Right atrium auricular region (tissue), 2 donors: ENCODE measurements around the gene EDNRA. TPM values are rescaled to one million over a fixed set of nuclear protein-coding genes. Genes with fewer than 3 reads are reported as not detected.

Experiments
- DNase-seq: peaks from one replicate; pipeline ENCODE4 v3.0.0-alpha.2; 2019; ENCODE audit warnings: low spot score
- H3K27ac ChIP-seq, 2 donors: fragments of 200-600 bp; sonication (generic); 1 replicate in 1 of 2; 2 replicates in 1 of 2; pipeline ENCODE4 v1.5.1; 2016 to 2019
- H3K27me3 ChIP-seq, 2 donors: fragments of 200-600 bp; sonication (generic); one replicate each; pipeline versions ENCODE4 v1.5.1 to v1.6.0; 2017 to 2019
- H3K36me3 ChIP-seq: fragments of 200-600 bp; sonication (generic); one replicate; pipeline ENCODE4 v1.5.1; 2016
- H3K4me1 ChIP-seq, 2 donors: fragments of 200-600 bp; sonication (generic); one replicate each; pipeline versions ENCODE4 v1.5.1 to v1.6.0; 2017 to 2019
- H3K4me3 ChIP-seq, 2 donors: fragments of 200-600 bp; sonication (generic); 1 replicate in 1 of 2; 2 replicates in 1 of 2; pipeline ENCODE4 v1.5.1; 2017 to 2019; ENCODE audit warnings: mild to moderate bottlenecking in 1 of 2, moderate library complexity in 1 of 2
- H3K9me3 ChIP-seq, 2 donors: fragments of 200-600 bp; sonication (generic); one replicate each; pipeline ENCODE4 v1.5.1; 2019
- CTCF ChIP-seq, 2 donors: fragments of 200-600 bp; sonication (generic); IDR thresholded peaks; one replicate each; pipeline ENCODE4 v1.5.1; 2019; ENCODE audit warnings: antibody characterized with exemption in 2 of 2
- total RNA-seq, 2 donors: library from RNA; depleted of rRNA; stranded (reverse); fragments of >200 nt; gene quantifications; one replicate each; pipeline ENCODE4 v1.1.0, GENCODE V29; 2016

Gene EDNRA
- total RNA-seq, 2 donors from 2014 or later: 64.8 to 72.7 TPM

DNA sequence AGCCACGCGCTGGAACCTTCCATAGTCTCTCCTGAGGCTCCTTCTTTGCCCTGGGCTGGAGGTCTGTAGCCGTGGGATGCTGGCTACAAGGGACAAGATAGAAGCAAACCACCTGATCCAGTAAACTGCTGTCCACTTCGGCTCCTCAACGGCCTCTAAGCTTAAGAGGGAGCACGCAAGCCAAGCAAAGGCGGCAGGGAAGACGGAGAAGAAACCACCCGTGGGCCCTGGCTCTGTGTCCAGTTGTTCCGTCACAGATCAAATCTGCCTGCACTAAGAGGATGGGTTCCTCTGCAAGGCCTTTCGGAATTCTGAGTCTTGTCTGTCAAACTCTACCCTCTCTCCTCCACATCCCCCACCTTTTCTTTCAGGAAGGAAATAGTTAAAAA, 401 bp upstream of the EDNRA start:
- Histone ChIP-seq H3K9me3 (no peaks in the 10 kb centered on the region), H3K27ac (peak overlapping the region; percentile 94 to 97), H3K36me3 (no peaks in the 10 kb centered on the region), H3K4me3 (peak overlapping the region; percentile 70), H3K4me1 (peaks cover 0 to 15% of the 10 kb centered on the region in 2 donors), H3K27me3 (no peaks in the 10 kb centered on the region)
- no peak for TF ChIP-seq CTCF (IDR thresholded peaks at IDR 0.05)
- no peak for DNase-seq

DNA sequence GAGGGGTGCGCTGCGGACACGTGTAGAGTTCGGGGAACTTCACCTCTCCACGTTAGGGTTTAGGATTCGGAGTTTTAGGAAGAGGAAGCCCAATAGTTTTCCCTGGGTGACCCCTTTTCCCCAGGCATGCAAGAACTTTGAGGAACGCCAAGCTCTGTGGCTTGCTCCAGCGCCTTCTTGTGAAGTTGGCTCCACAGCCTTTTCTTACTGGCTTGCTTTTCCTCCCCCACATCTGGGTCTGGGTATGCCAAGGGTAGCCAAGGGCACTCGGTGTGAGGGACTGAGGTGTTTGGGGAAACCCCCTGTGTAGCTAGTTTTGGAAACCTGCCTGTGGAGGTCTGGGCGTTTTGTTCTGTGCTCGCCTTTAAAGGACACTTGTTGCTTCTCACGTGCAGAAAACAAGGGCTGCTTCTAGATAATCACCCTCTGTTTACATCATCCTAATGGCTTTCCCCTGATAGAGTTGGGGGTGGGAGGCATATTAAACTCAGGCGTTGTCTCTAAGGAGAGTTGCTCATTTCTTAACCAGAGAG, 746 bp downstream of the EDNRA start:
- H3K36me3 ChIP-seq: peaks cover 1% of the 10 kb centered on the region
- H3K27ac ChIP-seq: peak overlapping the region; percentile 94 to 97
- TF ChIP-seq CTCF (IDR thresholded peaks at IDR 0.05): no peak
- no peaks in the 10 kb centered on the region for H3K27me3 ChIP-seq
- DNase-seq: no peak
- peak overlapping the region; percentile 70 for H3K4me3 ChIP-seq
- H3K9me3 ChIP-seq: no peaks in the 10 kb centered on the region
- peaks cover 0 to 21% of the 10 kb centered on the region in 2 donors for H3K4me1 ChIP-seq

DNA sequence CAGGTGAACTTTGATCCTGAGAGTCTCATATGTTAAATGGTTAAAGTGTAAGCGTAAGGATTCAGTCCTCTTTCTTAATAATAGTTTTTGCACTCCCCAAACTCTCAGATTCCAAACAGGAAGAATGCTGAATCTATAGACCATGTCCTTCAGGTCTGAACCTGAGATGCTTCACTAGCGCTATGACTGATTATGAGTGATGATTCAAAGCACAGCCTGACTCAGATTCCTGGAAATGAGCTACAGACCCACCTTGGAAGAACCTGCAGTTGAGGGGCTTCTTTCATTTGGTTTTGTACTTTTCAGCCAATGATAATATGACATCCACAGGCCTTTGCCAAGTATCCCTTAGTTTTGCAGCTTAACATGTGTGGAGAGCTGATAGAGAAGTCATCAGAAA, 1.4 kb downstream of the EDNRA start:
- H3K36me3 ChIP-seq: peaks cover 6% of the 10 kb centered on the region
- no peaks in the 10 kb centered on the region for H3K9me3 ChIP-seq
- no peak for DNase-seq
- H3K27me3 ChIP-seq: no peaks in the 10 kb centered on the region
- H3K4me3 ChIP-seq: peak overlapping the region; percentile 70
- H3K4me1 ChIP-seq: peaks cover 0 to 25% of the 10 kb centered on the region in 2 donors
- peak overlapping the region; percentile 94 to 97 for H3K27ac ChIP-seq
- no peak for TF ChIP-seq CTCF (IDR thresholded peaks at IDR 0.05)

- no peak overlapping the region for H3K4me3 ChIP-seq
- no peaks in the 10 kb centered on the region for H3K9me3 ChIP-seq
- H3K27ac ChIP-seq: peak overlapping the region; percentile 19 to 82
- TF ChIP-seq CTCF (IDR thresholded peaks at IDR 0.05): no peak
- H3K36me3 ChIP-seq: peaks cover 6% of the 10 kb centered on the region
- H3K27me3 ChIP-seq: no peaks in the 10 kb centered on the region
- DNase-seq: no peak
- H3K4me1 ChIP-seq: peaks cover 0 to 33% of the 10 kb centered on the region in 2 donors
Observed at GRCh38 chr4:147485167-147485566, 4.3 kb downstream of the EDNRA start.

DNA sequence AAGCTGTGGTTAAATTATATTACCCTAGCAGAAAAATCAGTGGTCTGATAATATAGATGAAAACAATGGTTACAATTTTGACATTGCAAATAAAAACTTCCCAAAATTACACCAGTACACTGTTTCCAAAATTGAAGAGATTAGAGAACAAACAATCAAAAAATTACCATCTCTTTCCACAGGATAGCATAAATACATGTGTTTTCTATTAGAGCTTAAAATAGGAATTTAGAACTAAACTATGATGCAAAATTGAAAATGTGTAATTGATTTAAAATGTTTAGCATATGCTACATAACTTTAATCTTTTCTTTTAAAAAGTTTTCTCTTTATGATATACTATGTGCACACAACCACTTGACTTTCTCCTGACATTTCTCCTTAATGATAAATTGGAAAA, 6.7 kb downstream of the EDNRA start:
- Histone ChIP-seq H3K27me3 (no peaks in the 10 kb centered on the region), H3K36me3 (peaks cover 6% of the 10 kb centered on the region), H3K4me1 (peaks cover 0 to 43% of the 10 kb centered on the region in 2 donors), H3K27ac (peak overlapping the region in 1 of 2 donors; percentile 82), H3K4me3 (no peak overlapping the region), H3K9me3 (no peaks in the 10 kb centered on the region)
- no peak for TF ChIP-seq CTCF (IDR thresholded peaks at IDR 0.05)
- DNase-seq: no peak

DNA sequence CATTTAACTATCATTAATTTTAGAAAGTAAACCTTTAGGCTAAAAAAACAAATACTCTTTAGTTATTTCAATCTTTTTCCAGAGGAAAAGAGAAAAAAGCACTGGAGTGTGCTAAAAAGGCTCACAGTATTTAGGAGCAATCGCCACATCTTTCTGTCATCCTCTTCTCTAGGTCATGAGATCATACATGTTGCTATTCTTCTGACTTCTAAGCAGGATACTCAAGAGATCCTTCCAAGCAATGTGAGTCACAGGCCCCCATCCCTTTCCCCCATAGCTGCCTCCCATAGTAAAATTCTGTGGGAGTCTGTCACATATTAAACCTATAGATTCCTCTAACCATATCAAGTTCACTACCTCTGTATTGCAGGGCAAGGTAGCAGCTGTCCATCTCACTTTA, 7.7 kb downstream of the EDNRA start:
- Histone ChIP-seq H3K9me3 (no peaks in the 10 kb centered on the region), H3K27ac (peak overlapping the region in 1 of 2 donors; percentile 82), H3K4me3 (no peak overlapping the region), H3K4me1 (peaks cover 0 to 45% of the 10 kb centered on the region in 2 donors), H3K27me3 (no peaks in the 10 kb centered on the region), H3K36me3 (peaks cover 6% of the 10 kb centered on the region)
- TF ChIP-seq CTCF (IDR thresholded peaks at IDR 0.05): no peak
- DNase-seq: no peak
